ENCODE results near the gene MYADML2. TPM values are rescaled to one million over a fixed set of nuclear protein-coding genes. Genes with fewer than 3 reads are reported as not detected.

MYADML2 gene
- total and polyA plus RNA-seq, 2 of the 8 experiments (the other 6 are each of a cell fraction or from before 2014, with no cell fraction given) = 0.26 to 0.47 TPM

- DNase-seq (ENCODE audit: low read depth in 1 of 2, low spot score in 2 of 2) (peak in 1 of 2 experiments; percentile 93), FAIRE-seq (no peak)
- H4K5ac ChIP-seq (ENCODE audit: insufficient read length, low read depth, low read length) = no peak within 1 kb of the TSS
- no peaks in the 10 kb centered on the region for H3K9me3 ChIP-seq (ENCODE audit: insufficient read depth in 2 of 2, low read depth in 1 of 2, low read length in 1 of 2)
- H3K36me3 ChIP-seq (ENCODE audit: control insufficient read depth in 2 of 4, insufficient read depth in 4 of 4, low read length in 3 of 4) = peaks cover 8 to 25% (median 19%) of the 10 kb centered on the region in 4 experiments
- H2BK120ac ChIP-seq (replicated peaks; ENCODE audit: low read depth, low read length) = no peak within 1 kb of the TSS
- peaks cover 0 to 10% (median 5%) of the 10 kb centered on the region in 4 experiments; a peak in 3 of 7 replicates for H3K4me1 ChIP-seq (replicated peaks in 1 of 4; ENCODE audit: control insufficient read depth in 3 of 4, insufficient read depth in 4 of 4, low read length in 3 of 4)
- ChIA-PET POLR2A (ENCODE audit: partially characterized antibody) (interaction anchor here (0.6 to 8.7 kb wide), 7 partner anchors 8 to 119 kb away, joined by 3 to 135 read pairs (median 5); partner anchors contain the start of gene MAFG), CTCF (ENCODE audit: partially characterized antibody) (interaction anchor here (0.9 to 2.5 kb wide), 3 partner anchors 42 to 295 kb away, joined by 3 to 8 read pairs (median 5); partner anchors contain the start of gene NOTUM)
- H2BK20ac ChIP-seq (ENCODE audit: low read length) = no peak within 1 kb of the TSS
- peak within 1 kb of the TSS; percentile 61; the same call in 1 of the 2 replicates for H2BK15ac ChIP-seq (ENCODE audit: low read length)
- H2AK5ac ChIP-seq (ENCODE audit: low read depth, low read length) = no peak within 1 kb of the TSS
- peaks cover 6 to 47% of the 10 kb centered on the region in 2 experiments for H4K20me1 ChIP-seq (replicated peaks in 1 of 2; ENCODE audit: control insufficient read depth in 1 of 2, insufficient read depth in 2 of 2, low read length in 2 of 2)
- peak within 1 kb of the TSS; percentile 72 for H3K4ac ChIP-seq (replicated peaks; ENCODE audit: insufficient read length, low read depth, low read length)
- no peak within 1 kb of the TSS for H2AFZ ChIP-seq (ENCODE audit: low read length)
- peaks cover 6% of the 10 kb centered on the region; the same call in 1 of the 2 replicates for H3K23me2 ChIP-seq (ENCODE audit: low read depth, low read length)
- H4K91ac ChIP-seq (replicated peaks; ENCODE audit: insufficient read length, low read length) = peak within 1 kb of the TSS; percentile 65
- H3K56ac ChIP-seq (replicated peaks; ENCODE audit: insufficient read length, low read depth, low read length) = peak within 1 kb of the TSS; percentile 46
- peak within 1 kb of the TSS; percentile 68 to 91 for H3K4me2 ChIP-seq (ENCODE audit: insufficient read depth in 1 of 2, low read depth in 2 of 2, low read length in 2 of 2)
- peaks cover 2% of the 10 kb centered on the region for H3K79me1 ChIP-seq (ENCODE audit: low read depth, low read length)
- peak within 1 kb of the TSS in 2 of 4 experiments; percentile 24 to 61; a peak in 4 of 7 replicates for H3K9ac ChIP-seq (replicated peaks in 1 of 4; ENCODE audit: extremely low read depth in 1 of 4, low read depth in 3 of 4, low read length in 3 of 4)
- peak within 1 kb of the TSS; percentile 45 to 88 (median 70) for H3K4me3 ChIP-seq (ENCODE audit: extremely low read depth in 1 of 4, insufficient read depth in 2 of 4, low read depth in 3 of 4, low read length in 4 of 4)
- peaks cover 0 to 4% (median 2%) of the 10 kb centered on the region in 4 experiments; a peak in 2 of 7 replicates for H3K27me3 ChIP-seq (replicated peaks in 1 of 4; ENCODE audit: control insufficient read depth in 3 of 4, extremely low read depth in 1 of 4, insufficient read depth in 3 of 4, low read length in 3 of 4)
- 0 out of 2 replicates have a peak within 1 kb of the TSS, but pooled peaks have one; percentile 18 for H2BK5ac ChIP-seq (ENCODE audit: low read depth, low read length)
- peak within 1 kb of the TSS; percentile 9; the same call in 1 of the 2 replicates for H2BK12ac ChIP-seq (ENCODE audit: low read depth, low read length)
- no peak within 1 kb of the TSS for H3K14ac ChIP-seq (ENCODE audit: insufficient read length)
- no peak within 1 kb of the TSS for H4K8ac ChIP-seq (ENCODE audit: extremely low read depth, insufficient read depth, low read length)
- no peak within 1 kb of the TSS for H3K27ac ChIP-seq (ENCODE audit: low read depth, low read length)
- no peak within 1 kb of the TSS for H3K23ac ChIP-seq (ENCODE audit: insufficient read length)
- peak within 1 kb of the TSS; percentile 60; the same call in 1 of the 2 replicates for H3K18ac ChIP-seq (ENCODE audit: extremely low read depth, low read length)
- no peaks in the 10 kb centered on the region; a peak in 1 of 4 replicates for H3K79me2 ChIP-seq (ENCODE audit: control insufficient read depth in 1 of 2, insufficient read depth in 2 of 2, low read length in 2 of 2)
- WGBS, 2 experiments (ENCODE audit: extremely low coverage in 1 of 2, insufficient coverage in 1 of 2, insufficient read length in 1 of 2, insufficient replicate concordance in 2 of 2, low coverage in 1 of 2, low lambda C conversion rate in 2 of 2, missing lambda C conversion rate in 1 of 2) = 29% methylated on average over 19 of the region's 84 CpGs; no CpG with 5 or more reads in 1 of the 2 experiments
- TF ChIP-seq FOSL1 (IDR thresholded peaks at IDR 0.05; ENCODE audit: insufficient read depth, low read depth, low read length) (no peak), SP1 (IDR thresholded peaks at IDR 0.05; ENCODE audit: low read depth, low read length) (peak; percentile 28; the same call in 1 of the 2 replicates), SP2 (IDR thresholded peaks at IDR 0.05; ENCODE audit: low read length) (no peak), RFX5 (IDR thresholded peaks at IDR 0.05; ENCODE audit: borderline replicate concordance, low read depth, low read length) (no peak), CREB1 (IDR thresholded peaks at IDR 0.05) (peak; percentile 25; the same call in 1 of the 2 replicates), ATF2 (IDR thresholded peaks at IDR 0.05; ENCODE audit: low read length) (no peak), MAX (IDR thresholded peaks at IDR 0.05) (no peak), RAD21 (IDR thresholded peaks at IDR 0.05 in 1 of 2, conservative IDR thresholded peaks at IDR 0.05 in 1 of 2; ENCODE audit: low read depth in 2 of 2, low read length in 2 of 2) (no peak), SIX5 (IDR thresholded peaks at IDR 0.05; ENCODE audit: low read depth, low read length) (no peak)
Observed at GRCh38 chr17:81911277-81911961, 35.6 kb downstream of the MYADML2 start, which contains the start of gene PCYT2. PCYT2 (minus strand) TSS chr17:81911399; CDS start chr17:81911355, 44 bp downstream.
